HAP-1 (cell line): ENCODE measurements around the gene CDH13.

Experiments
- DNase-seq, 2 experiments: peaks; one replicate each; pipeline ENCODE4 v3.0.0-alpha.2; 2016 to 2020; ENCODE audit warnings: low spot score in 2 of 2
- H3K27me3 ChIP-seq: fragments of 250-450 bp; sonication (Bioruptor Pico); 2 replicates; pipeline ENCODE4 v1.5.1; 2020; ENCODE audit warnings: low read depth, mild to moderate bottlenecking, moderate library complexity
- H3K36me3 ChIP-seq: fragments of 250-450 bp; sonication (Bioruptor Pico); replicated peaks from 2 replicates; pipeline ENCODE4 v1.5.1; 2020; ENCODE audit warnings: mild to moderate bottlenecking
- H3K4me1 ChIP-seq: fragments of 250-450 bp; sonication (Bioruptor Pico); 2 replicates; pipeline ENCODE4 v1.5.1; 2020; ENCODE audit warnings: mild to moderate bottlenecking
- H3K4me3 ChIP-seq: fragments of 250-450 bp; sonication (Bioruptor Pico); 2 replicates; pipeline ENCODE4 v1.5.1; 2020; ENCODE audit warnings: mild to moderate bottlenecking, moderate library complexity
- H3K9me3 ChIP-seq: fragments of 250-450 bp; sonication (Bioruptor Pico); 2 replicates; pipeline ENCODE4 v1.5.1; 2020; ENCODE audit warnings: mild to moderate bottlenecking, moderate library complexity
- in situ Hi-C: fragments of 300-500 bp; cut with MboI; formaldehyde crosslinking; loops from 3 replicates; pipeline ENCODE4 v1.14.3; 2020; ENCODE audit warnings: low sequenced_read_pairs, inconsistent platforms, mixed read lengths

Gene CDH13

DNA sequence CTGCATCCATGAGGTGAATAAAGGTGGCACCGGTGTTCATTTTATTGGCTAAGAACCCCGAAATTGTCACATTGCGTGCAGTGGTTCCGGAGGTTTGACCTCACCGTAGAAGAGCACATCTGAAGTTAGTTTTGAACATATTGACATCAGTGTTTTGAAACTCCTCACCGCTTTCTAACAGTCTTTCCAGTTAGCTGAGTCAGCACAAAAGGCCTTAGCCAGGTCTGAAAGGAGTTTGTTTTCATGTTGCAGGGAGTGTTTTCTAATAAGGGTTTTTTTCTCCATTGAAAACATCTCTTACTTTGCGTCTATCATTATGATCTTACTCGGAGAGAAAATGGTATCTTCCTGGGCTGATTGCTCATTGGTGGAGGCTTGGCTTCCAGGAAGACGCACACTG, 1006.5 kb downstream of the CDH13 start:
- H3K4me1 ChIP-seq = no peaks in the 10 kb centered on the region
- H3K36me3 ChIP-seq = no peaks in the 10 kb centered on the region
- H3K27me3 ChIP-seq = peaks cover 3% of the 10 kb centered on the region; the same call in 1 of the 2 replicates
- in situ Hi-C loops = no loop called here
- H3K4me3 ChIP-seq = no peak overlapping the region
- no peaks in the 10 kb centered on the region for H3K9me3 ChIP-seq
- no peak for DNase-seq

DNA sequence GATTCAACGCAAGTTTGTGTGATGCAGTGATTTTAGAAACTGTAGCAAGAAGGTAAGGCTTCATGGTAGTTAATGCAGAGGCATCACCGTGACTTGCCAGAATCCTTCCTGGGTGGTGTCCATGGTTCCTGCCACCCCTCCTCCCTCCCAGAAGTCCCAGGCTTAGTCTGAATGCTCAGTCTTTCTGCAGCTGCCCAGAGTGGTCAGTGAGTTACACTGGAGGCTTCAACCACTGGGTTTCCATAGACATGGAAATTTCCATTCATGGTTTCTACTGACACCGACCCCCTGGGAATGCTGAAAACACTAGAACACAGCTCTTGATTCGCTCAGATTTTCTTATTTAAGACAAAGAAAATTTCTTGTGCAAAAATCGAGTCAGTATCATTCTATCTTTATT, 1021.6 kb downstream of the CDH13 start:
- DNase-seq = no peak
- in situ Hi-C loops = no loop called here
- no peaks in the 10 kb centered on the region for H3K4me1 ChIP-seq
- H3K4me3 ChIP-seq = no peak overlapping the region
- H3K36me3 ChIP-seq = no peaks in the 10 kb centered on the region
- H3K27me3 ChIP-seq = no peaks in the 10 kb centered on the region
- no peaks in the 10 kb centered on the region for H3K9me3 ChIP-seq

DNA sequence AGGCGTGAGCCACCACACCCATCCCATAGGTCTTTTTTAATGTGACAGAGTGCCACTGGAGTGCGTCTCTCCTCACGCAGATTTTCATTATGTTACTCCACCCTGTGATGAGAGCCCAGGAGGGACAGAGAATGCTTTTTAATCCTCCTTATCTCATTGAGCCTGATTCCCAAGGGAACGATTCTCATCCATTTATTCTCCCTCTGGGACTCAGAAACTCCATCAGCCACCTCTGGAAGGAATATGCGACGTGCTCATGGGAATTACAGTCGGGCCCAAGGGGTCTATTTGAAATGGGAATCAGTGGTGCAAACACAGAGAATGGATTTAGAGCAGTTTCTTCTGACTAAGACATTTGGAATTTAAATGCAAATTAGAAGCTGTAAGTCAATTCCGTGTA, 1025.1 kb downstream of the CDH13 start:
- Histone ChIP-seq H3K9me3 (no peaks in the 10 kb centered on the region), H3K4me3 (no peak overlapping the region), H3K4me1 (no peaks in the 10 kb centered on the region), H3K27me3 (no peaks in the 10 kb centered on the region), H3K36me3 (no peaks in the 10 kb centered on the region)
- in situ Hi-C loops = no loop called here
- peak; percentile 6 to 10 for DNase-seq

DNA sequence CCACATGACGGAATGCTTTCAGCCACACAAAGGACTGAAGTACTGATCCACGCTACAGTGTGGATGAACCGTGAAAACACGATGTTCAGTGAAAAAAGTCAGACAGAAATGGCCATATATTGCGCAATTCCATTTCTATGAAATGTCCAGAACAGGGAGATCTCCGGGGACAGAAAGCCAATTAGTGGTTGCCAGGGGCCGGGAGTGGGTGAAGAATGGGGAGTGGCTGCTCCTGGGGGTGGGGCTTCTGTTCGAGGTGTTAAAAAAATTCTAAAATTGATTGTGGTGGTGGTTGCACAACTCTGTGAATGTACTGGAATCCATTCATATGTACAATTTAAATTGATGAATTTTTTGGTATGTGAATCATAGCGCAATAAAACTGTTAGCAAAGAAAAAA, 1026.2 kb downstream of the CDH13 start:
- no peaks in the 10 kb centered on the region for H3K9me3 ChIP-seq
- H3K27me3 ChIP-seq = no peaks in the 10 kb centered on the region
- in situ Hi-C loops = no loop called here
- no peak overlapping the region for H3K4me3 ChIP-seq
- no peaks in the 10 kb centered on the region for H3K36me3 ChIP-seq
- DNase-seq = no peak
- H3K4me1 ChIP-seq = no peaks in the 10 kb centered on the region

DNA sequence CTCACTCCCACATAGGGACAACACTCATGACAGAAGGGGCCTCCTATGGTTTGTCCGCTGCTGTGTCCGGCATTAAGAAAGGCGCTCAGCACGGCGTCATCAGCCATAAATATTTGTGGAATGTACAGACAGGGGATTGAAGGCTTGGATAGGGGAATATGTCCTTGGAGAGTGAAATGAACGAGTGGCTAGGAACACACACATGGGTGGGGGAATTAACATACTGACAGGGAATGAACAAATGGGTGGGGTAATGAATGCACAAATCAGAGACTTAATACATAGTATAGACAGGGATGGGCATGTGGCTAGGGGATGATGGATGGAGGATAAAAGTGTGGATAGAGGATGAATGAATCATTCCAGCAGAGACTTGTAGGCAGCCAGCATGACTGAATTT, 1027.0 kb downstream of the CDH13 start:
- in situ Hi-C loops = no loop called here
- Histone ChIP-seq H3K4me3 (no peak overlapping the region), H3K36me3 (no peaks in the 10 kb centered on the region), H3K27me3 (no peaks in the 10 kb centered on the region), H3K4me1 (no peaks in the 10 kb centered on the region), H3K9me3 (no peaks in the 10 kb centered on the region)
- no peak for DNase-seq

DNA sequence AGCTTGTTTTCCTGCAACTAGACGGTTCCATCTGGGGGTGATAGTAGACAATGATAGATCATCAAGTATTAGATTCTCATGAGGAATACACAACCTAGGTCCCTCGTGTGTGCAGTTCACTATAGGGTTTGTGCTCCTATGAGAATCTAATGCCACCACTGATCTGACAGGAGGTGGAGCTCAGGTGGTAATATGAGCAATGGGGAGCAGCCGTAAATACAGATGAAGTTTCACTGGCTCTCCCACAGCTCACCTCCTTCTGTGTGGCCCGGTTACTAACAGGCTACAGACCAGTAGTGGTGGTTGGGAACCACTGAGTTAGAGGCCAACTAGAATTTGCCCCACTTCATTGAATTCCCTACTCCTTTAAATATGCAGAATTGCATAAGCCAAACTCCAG, 1033.5 kb downstream of the CDH13 start:
- no peaks in the 10 kb centered on the region for H3K9me3 ChIP-seq
- no peaks in the 10 kb centered on the region for H3K4me1 ChIP-seq
- H3K4me3 ChIP-seq = no peak overlapping the region
- no peak for DNase-seq
- in situ Hi-C loops = no loop called here
- H3K27me3 ChIP-seq = no peaks in the 10 kb centered on the region
- H3K36me3 ChIP-seq = no peaks in the 10 kb centered on the region

DNA sequence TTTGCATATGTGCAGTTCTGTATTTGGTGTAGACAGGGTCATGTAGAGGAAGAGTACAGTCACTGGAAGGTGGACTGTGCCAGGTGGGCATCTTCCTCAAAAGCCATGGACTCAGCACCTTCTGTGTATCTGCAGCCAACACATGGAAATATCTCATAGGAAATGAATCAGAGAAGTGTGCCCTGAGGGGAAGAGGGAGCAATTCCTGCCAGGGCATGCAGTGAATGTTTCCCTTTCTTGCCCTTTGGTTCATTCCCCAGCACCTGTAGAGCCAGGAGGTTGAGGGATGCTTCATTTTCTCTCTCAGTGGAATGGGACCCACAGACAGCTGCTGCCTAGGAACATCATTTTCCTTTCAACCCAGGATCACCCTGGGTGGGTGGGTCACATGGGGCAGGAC, 1034.9 kb downstream of the CDH13 start:
- in situ Hi-C loops = no loop called here
- no peaks in the 10 kb centered on the region for H3K9me3 ChIP-seq
- no peaks in the 10 kb centered on the region for H3K36me3 ChIP-seq
- DNase-seq = no peak
- no peak overlapping the region for H3K4me3 ChIP-seq
- H3K27me3 ChIP-seq = no peaks in the 10 kb centered on the region
- H3K4me1 ChIP-seq = no peaks in the 10 kb centered on the region

DNA sequence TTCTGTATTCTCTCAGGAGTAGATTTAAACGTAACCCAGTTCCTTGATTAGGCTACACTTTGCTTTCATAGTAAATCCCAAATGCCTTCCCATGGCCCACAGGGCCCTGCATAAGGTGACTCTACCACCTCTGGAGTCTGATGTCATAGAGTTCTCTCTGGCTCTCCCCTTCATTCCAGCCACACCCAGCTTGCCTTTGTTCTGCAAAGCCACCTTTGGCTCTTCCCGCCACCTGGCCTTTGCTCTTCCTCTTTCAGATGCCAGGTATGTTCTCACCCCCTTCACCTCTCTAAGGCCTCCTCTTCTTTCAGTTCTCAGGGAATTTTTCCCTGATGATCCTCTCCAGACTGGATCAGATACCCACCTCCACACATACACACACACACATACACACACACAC, 1039.7 kb downstream of the CDH13 start:
- in situ Hi-C loops = no loop called here
- Histone ChIP-seq H3K36me3 (no peaks in the 10 kb centered on the region), H3K4me3 (no peak overlapping the region), H3K9me3 (no peaks in the 10 kb centered on the region), H3K27me3 (no peaks in the 10 kb centered on the region), H3K4me1 (no peaks in the 10 kb centered on the region)
- no peak for DNase-seq

DNA sequence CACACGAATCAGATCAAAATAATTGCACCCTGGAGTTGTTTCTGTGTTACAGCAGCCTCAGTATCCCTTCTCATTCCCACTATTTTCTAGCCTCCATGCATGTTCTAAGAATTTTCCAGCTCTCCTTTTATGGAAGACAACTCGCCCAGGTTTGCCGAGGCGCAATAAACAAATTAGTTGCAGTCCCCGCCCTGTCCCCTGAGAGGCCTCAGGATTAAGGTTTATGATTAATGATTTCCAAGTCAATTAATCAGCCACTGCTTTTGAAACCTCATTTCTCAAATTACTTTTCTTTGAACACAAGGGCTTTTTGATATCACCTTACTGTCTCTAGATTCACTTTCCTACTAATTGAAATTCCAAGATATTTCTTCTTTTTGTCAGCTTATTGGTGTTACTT, 1042.7 kb downstream of the CDH13 start:
- in situ Hi-C loops = no loop called here
- no peaks in the 10 kb centered on the region for H3K27me3 ChIP-seq
- H3K9me3 ChIP-seq = no peaks in the 10 kb centered on the region
- no peak for DNase-seq
- H3K4me3 ChIP-seq = no peak overlapping the region
- no peaks in the 10 kb centered on the region for H3K4me1 ChIP-seq
- H3K36me3 ChIP-seq = no peaks in the 10 kb centered on the region

DNA sequence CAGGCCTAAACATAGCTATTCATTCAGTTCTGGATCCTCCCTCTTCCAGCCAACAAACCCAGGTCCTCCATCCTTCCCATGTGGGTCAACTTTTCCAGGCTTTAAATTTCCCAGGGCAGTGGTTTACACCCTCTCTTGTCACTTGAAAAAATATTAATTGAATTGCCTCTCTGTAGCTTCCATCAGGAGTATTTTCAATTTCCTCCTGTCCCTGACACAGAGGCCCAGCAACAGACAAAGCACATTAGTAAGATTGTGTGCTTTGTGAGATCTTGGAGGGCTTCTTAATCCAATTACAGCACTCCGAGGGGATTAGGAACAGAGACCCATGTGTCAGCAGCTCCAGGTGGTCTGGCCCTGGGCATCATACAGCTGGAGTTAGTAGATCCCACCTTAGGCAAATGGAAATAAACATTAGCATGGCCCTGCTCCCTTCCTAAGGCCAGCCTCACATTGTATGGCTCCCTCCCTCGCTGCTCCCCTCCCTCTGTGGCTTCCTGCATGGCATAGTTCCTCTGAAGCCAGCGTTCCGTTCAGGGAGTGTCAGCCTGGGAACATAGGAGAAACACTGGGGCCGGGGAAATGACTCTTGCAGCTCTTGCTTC, 1048.3 kb downstream of the CDH13 start:
- H3K4me3 ChIP-seq = no peak overlapping the region
- no peaks in the 10 kb centered on the region for H3K36me3 ChIP-seq
- no peaks in the 10 kb centered on the region for H3K9me3 ChIP-seq
- no peak for DNase-seq
- H3K4me1 ChIP-seq = no peaks in the 10 kb centered on the region
- in situ Hi-C loops = no loop called here
- no peaks in the 10 kb centered on the region for H3K27me3 ChIP-seq

DNA sequence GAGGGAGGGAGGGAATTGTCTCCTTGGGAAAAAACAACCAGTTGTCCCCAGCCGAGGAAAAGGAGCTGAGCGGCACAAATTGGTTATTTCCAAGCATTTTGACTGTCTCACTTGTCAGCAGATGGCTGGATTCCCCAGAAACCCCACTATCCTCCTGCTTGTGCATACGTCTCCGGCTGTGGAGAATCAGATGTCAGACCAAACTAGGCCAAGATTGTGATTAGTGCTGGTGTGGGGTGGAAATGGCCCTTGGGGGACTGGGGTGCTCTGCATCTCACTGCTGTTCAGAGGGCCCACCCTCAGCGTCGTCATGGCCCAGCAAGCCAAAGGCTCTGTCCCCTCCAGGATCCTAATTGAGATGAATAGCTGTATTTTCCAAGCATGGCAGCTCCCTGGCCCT, 1049.3 kb downstream of the CDH13 start:
- no peaks in the 10 kb centered on the region for H3K9me3 ChIP-seq
- H3K36me3 ChIP-seq = no peaks in the 10 kb centered on the region
- DNase-seq = no peak
- no peaks in the 10 kb centered on the region for H3K4me1 ChIP-seq
- H3K4me3 ChIP-seq = no peak overlapping the region
- H3K27me3 ChIP-seq = no peaks in the 10 kb centered on the region
- in situ Hi-C loops = no loop called here

DNA sequence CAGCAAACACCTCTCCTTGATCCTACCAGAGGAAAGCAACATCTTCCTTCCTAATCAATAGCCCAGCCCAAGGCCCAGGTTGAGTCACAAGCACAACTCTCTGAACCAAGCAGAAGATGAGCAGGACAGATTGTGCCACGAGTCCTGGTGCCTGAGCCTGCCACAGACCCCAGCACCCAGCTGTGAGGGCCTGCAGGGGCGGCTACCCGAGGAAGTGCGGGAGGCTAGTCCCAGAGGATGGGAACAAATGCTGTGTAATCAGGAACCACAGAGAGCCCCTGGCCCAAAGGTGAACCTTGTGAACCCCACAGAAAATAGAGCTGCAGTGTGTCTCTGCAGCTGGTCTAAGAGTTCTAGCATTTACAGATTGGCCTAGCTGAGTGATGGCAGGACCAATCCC, 1054.2 kb downstream of the CDH13 start:
- Histone ChIP-seq H3K4me3 (no peak overlapping the region), H3K9me3 (no peaks in the 10 kb centered on the region), H3K27me3 (no peaks in the 10 kb centered on the region), H3K4me1 (no peaks in the 10 kb centered on the region), H3K36me3 (no peaks in the 10 kb centered on the region)
- in situ Hi-C loops = no loop called here
- DNase-seq = no peak

DNA sequence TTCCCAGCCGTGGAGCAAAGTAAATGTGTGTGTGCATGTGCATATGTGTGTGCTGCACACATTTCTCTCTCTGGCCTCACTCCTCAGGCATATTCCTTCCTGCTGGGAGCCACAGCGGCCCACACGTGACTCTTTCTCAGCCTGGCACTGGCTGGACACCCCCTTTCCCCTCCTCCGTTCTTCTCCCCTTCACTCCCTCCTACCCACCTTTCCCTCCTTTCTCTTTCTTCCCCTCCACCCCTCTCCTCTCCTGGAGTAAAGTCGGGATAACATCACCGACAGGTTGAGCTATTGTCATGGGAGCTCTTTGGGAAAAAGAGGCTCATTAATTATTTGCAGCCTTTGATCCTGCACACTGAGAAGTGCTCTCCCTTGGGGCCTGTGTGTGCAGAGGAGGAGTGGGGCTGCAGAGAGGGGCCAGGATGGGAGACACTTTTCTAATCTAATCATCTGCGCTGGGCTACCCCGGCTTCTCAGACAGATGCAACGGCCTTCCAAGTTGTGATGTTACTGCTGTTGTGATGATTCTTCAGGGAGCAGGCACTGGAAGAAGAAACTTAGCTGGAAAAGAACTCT, 1054.7 kb downstream of the CDH13 start:
- in situ Hi-C loops = no loop called here
- Histone ChIP-seq H3K9me3 (no peaks in the 10 kb centered on the region), H3K27me3 (no peaks in the 10 kb centered on the region), H3K4me1 (no peaks in the 10 kb centered on the region), H3K4me3 (no peak overlapping the region), H3K36me3 (no peaks in the 10 kb centered on the region)
- DNase-seq = no peak

DNA sequence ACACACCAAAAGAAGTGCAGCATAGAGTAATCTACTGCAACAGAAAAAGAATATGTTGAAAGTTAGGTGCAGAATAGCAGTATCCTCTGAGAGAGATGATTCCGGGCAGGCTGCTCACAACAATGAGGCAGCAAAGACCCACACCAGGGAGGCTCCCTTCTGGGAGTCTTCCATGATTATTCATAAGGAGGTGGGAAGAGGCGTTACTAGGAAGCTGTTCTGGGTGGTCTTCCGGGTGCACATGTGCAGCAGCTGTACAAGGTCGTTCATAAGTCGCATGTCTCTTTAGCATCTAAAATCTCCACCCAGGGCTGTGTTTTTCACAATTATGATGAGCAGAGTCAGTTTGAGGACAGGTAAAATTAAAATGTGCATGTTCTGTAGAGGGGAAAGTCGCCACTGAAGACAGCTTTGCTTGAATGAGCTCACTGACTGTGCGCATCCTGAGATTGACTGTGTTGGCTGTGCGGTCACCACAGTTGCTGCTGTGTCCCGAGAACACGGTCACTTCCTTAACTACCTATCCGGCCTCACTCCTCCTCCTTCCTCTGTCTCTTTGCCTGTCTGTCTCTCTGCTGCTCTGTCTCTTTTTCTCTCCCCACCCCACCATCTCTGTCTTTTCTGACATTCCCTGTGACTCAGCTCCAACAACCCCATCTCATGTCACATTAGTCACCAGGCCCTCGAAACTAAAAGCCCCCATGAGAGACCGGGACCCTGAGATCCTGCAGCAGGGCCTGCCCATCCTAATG, 1055.5 kb downstream of the CDH13 start:
- H3K4me3 ChIP-seq = no peak overlapping the region
- H3K36me3 ChIP-seq = no peaks in the 10 kb centered on the region
- no peaks in the 10 kb centered on the region for H3K4me1 ChIP-seq
- in situ Hi-C loops = no loop called here
- H3K27me3 ChIP-seq = no peaks in the 10 kb centered on the region
- no peak for DNase-seq
- no peaks in the 10 kb centered on the region for H3K9me3 ChIP-seq
